Measurements from ENCODE around the gene PLCD3. TPM values are rescaled to one million over a fixed set of nuclear protein-coding genes. Genes with fewer than 3 reads are reported as not detected.

The PLCD3 gene
- total and polyA plus RNA-seq, 2 of the 4 experiments (the other 2 are of a cell fraction), result 5.6 to 36.6 TPM

DNA sequence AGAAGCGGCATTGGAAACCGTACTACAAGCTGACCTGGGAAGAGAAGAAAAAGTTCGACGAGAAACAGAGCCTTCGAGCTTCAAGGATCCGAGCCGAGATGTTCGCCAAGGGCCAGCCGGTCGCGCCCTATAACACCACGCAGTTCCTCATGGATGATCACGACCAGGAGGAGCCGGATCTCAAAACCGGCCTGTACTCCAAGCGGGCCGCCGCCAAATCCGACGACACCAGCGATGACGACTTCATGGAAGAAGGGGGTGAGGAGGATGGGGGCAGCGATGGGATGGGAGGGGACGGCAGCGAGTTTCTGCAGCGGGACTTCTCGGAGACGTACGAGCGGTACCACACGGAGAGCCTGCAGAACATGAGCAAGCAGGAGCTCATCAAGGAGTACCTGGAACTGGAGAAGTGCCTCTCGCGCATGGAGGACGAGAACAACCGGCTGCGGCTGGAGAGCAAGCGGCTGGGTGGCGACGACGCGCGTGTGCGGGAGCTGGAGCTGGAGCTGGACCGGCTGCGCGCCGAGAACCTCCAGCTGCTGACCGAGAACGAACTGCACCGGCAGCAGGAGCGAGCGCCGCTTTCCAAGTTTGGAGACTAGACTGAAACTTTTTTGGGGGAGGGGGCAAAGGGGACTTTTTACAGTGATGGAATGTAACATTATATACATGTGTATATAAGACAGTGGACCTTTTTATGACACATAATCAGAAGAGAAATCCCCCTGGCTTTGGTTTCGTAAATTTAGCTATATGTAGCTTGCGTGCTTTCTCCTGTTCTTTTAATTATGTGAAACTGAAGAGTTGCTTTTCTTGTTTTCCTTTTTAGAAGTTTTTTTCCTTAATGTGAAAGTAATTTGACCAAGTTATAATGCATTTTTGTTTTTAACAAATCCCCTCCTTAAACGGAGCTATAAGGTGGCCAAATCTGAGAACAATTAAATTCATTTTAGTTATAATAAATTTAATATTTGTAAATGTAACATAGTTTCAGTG is 17.7 kb upstream of the PLCD3 start:
- intact Hi-C loops (cut with micrococcal nuclease) (loop anchor here (1.0 kb wide), 2 partner anchors 11 to 47 kb away; partner anchors contain the start of gene HEXIM2), in situ Hi-C loops (cut with MboI; ENCODE audit: low sequenced_read_pairs) (no loop called here), dilution Hi-C loops (cut with HindIII; ENCODE audit: low sequenced_read_pairs, unreplicated experiment) (no loop called here)
- Histone ChIP-seq H2AK9ac (replicated peaks; ENCODE audit: low read depth, low read length, poor library complexity) (peak overlapping the region; percentile 97), H2BK20ac (ENCODE audit: low read depth, low read length) (no peak overlapping the region), H3K79me1 (ENCODE audit: low read depth in 1 of 2, low read length in 2 of 2) (peaks cover 7 to 44% of the 10 kb centered on the region in 2 experiments; a peak in 2 of 4 replicates), H3K36me3 (ENCODE audit: control insufficient read depth, insufficient read depth, low read length) (0 out of 2 replicates have a peak, but pooled peaks cover 2% of the 10 kb centered on the region), H2BK5ac (ENCODE audit: low read depth, low read length, poor library complexity, severe bottlenecking) (peak overlapping the region; percentile 88), H4K91ac (ENCODE audit: insufficient read depth, low read depth, low read length) (peak overlapping the region; percentile 57), H3K9me3 (ENCODE audit: control insufficient read depth, insufficient read depth, low read length) (no peaks in the 10 kb centered on the region), H2AFZ (replicated peaks; ENCODE audit: low read length, poor library complexity) (peak overlapping the region; percentile 79), H4K8ac (ENCODE audit: low read depth in 2 of 2, low read length in 2 of 2) (peak overlapping the region; percentile 36 to 64), H3K56ac (ENCODE audit: extremely low read depth, insufficient read depth, low read length) (peak overlapping the region; percentile 72), H3K4me1 (ENCODE audit: control insufficient read depth, insufficient read depth, low read length) (peaks cover 9% of the 10 kb centered on the region; the same call in 1 of the 2 replicates), H4K5ac (ENCODE audit: low read depth, low read length) (peak overlapping the region; percentile 50), H3K14ac (replicated peaks; ENCODE audit: low read depth, low read length) (peak overlapping the region; percentile 85), H4K20me1 (ENCODE audit: insufficient read depth, low read length) (peaks cover 37% of the 10 kb centered on the region), H3K9ac (ENCODE audit: low read depth, low read length) (peak overlapping the region; percentile 94), H2BK15ac (ENCODE audit: low read depth, low read length) (peak overlapping the region; percentile 16; the same call in 1 of the 3 replicates), H3K4me3 (ENCODE audit: insufficient read depth, low read depth, low read length) (peak overlapping the region; percentile 56), H2BK120ac (ENCODE audit: low read depth, low read length) (peak overlapping the region; percentile 19; the same call in 1 of the 2 replicates), H3K4me2 (ENCODE audit: low read depth, low read length) (peak overlapping the region; percentile 78), H3K27me3 (ENCODE audit: control insufficient read depth, insufficient read depth, low read length) (no peaks in the 10 kb centered on the region), H2AK5ac (ENCODE audit: low read depth, low read length) (peak overlapping the region; percentile 92), H3K4ac (ENCODE audit: low read depth, low read length) (peak overlapping the region; percentile 93), H3K27ac (ENCODE audit: insufficient read depth, low read length) (peak overlapping the region; percentile 94), H3K9me1 (ENCODE audit: insufficient read depth, low read length) (peaks cover 12% of the 10 kb centered on the region), H3K23ac (ENCODE audit: low read depth, low read length) (peak overlapping the region; percentile 89), H3K18ac (ENCODE audit: low read depth, low read length) (peak overlapping the region; percentile 85)
- DNase-seq, result peak; percentile 51
- BruUV-seq (replicated peaks), result no TSS peak
- ATAC-seq (ENCODE audit: low read depth), result 0 out of 2 replicates have a peak, but pooled peaks have one; percentile 1
- ChIA-PET CTCF (interaction anchor here (0.6 to 4.7 kb wide), 14 partner anchors 8 to 1284 kb away, joined by 3 to 60 read pairs (median 4); partner anchors contain the start of genes ACBD4, HEXIM2 and PLCD3), POLR2A (ENCODE audit: unreplicated experiment) (interaction anchor here (0.5 to 4.9 kb wide), 6 partner anchors 9 to 48 kb away, joined by 4 to 53 read pairs (median 12); partner anchors contain the start of genes ACBD4 and HEXIM2)
- WGBS, 2 experiments (ENCODE audit: extremely low coverage in 2 of 2, insufficient read length in 1 of 2), result 0% methylated on average over 33 of the region's 56 CpGs; no CpG with 5 or more reads in 1 of the 2 experiments
- TF ChIP-seq RAD21 (IDR thresholded peaks at IDR 0.05; ENCODE audit: low read length) (no peak), SMC3 (IDR thresholded peaks at IDR 0.05; ENCODE audit: low read depth, low read length) (no peak), RFX5 (IDR thresholded peaks at IDR 0.05; ENCODE audit: low read depth, low read length) (no peak), BHLHE40 (IDR thresholded peaks at IDR 0.05; ENCODE audit: low read depth, low read length) (no peak), RCOR1 (IDR thresholded peaks at IDR 0.05; ENCODE audit: insufficient replicate concordance, low read length) (no peak), MAFK (IDR thresholded peaks at IDR 0.05; ENCODE audit: low read depth, low read length) (no peak), NFE2L2 (IDR thresholded peaks at IDR 0.05; ENCODE audit: low read depth, low read length) (no peak), CEBPB (IDR thresholded peaks at IDR 0.05; ENCODE audit: low read depth, low read length) (no peak), FOS (IDR thresholded peaks at IDR 0.05; ENCODE audit: low read depth, low read length) (no peak), CHD1 (IDR thresholded peaks at IDR 0.05; ENCODE audit: low read depth, low read length) (no peak)
- TF ChIP-seq, protein P1, sequence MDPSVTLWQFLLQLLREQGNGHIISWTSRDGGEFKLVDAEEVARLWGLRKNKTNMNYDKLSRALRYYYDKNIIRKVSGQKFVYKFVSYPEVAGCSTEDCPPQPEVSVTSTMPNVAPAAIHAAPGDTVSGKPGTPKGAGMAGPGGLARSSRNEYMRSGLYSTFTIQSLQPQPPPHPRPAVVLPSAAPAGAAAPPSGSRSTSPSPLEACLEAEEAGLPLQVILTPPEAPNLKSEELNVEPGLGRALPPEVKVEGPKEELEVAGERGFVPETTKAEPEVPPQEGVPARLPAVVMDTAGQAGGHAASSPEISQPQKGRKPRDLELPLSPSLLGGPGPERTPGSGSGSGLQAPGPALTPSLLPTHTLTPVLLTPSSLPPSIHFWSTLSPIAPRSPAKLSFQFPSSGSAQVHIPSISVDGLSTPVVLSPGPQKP (IDR thresholded peaks at IDR 0.05; ENCODE audit: borderline replicate concordance, low read depth, low read length), result no peak
- TF ChIP-seq, protein P2, sequence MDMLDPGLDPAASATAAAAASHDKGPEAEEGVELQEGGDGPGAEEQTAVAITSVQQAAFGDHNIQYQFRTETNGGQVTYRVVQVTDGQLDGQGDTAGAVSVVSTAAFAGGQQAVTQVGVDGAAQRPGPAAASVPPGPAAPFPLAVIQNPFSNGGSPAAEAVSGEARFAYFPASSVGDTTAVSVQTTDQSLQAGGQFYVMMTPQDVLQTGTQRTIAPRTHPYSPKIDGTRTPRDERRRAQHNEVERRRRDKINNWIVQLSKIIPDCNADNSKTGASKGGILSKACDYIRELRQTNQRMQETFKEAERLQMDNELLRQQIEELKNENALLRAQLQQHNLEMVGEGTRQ (IDR thresholded peaks at IDR 0.05; ENCODE audit: low read depth, low read length), result no peak
